ENCODE measurements around the gene RANBP9. TPM values are rescaled to one million over a fixed set of nuclear protein-coding genes. Genes with fewer than 3 reads are reported as not detected.

The RANBP9 gene
- total RNA-seq, 1 experiment from 2014 or later, result 38.2 TPM

DNA sequence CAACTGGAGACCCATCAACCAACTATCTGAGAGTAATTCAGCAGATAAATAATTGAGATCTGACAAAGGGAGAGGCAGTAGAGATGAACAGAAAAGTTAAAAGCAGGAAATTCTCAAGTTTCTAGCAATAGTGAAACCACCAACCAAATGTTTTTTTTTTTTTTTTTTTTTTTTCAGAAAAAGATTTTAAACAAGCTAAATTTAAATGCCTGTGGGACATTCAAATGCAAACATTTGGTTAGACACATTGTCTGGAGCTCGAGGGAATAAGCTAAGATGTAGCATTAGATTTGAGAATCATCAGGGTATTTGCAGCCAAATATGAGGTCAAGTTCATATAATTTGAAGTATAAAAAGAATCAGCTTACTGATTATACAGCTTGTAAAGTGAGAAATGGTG, 16.4 kb downstream of the RANBP9 start:
- Histone ChIP-seq H3K27me3 (replicated peaks; ENCODE audit: control insufficient read depth, insufficient read depth, low read length) (no peaks in the 10 kb centered on the region), H3K36me3 (ENCODE audit: control insufficient read depth, insufficient read depth, low read length) (no peaks in the 10 kb centered on the region), H3K4me3 (ENCODE audit: low read depth, low read length) (no peak overlapping the region), H3K9me3 (no peaks in the 10 kb centered on the region), H3K4me1 (no peaks in the 10 kb centered on the region)
- H3K27ac Mint-ChIP-seq (ENCODE audit: unreplicated experiment), result no peak overlapping the region
- H3K9me3 Mint-ChIP-seq (ENCODE audit: unreplicated experiment), result no peaks in the 10 kb centered on the region
- ChIA-PET POLR2A (interaction anchor here (0.6 kb wide), 1 partner anchor 100 kb away, joined by 5 read pairs; no protein-coding TSS in a partner anchor), CTCF (no interaction called here)
- BruUV-seq (replicated peaks), result no TSS peak
- H3K36me3 Mint-ChIP-seq (ENCODE audit: insufficient read depth, unreplicated experiment), result peaks cover 31% of the 10 kb centered on the region
- intact Hi-C loops (cut with micrococcal nuclease; ENCODE audit: unreplicated experiment), result no loop called here
- no peaks in the 10 kb centered on the region for H3K27me3 Mint-ChIP-seq (ENCODE audit: insufficient read depth, unreplicated experiment)
- H3K4me1 Mint-ChIP-seq (ENCODE audit: low read depth, unreplicated experiment), result peaks cover 9% of the 10 kb centered on the region
- H3K4me3 Mint-ChIP-seq (ENCODE audit: unreplicated experiment), result no peak overlapping the region
- TF ChIP-seq, protein P1, sequence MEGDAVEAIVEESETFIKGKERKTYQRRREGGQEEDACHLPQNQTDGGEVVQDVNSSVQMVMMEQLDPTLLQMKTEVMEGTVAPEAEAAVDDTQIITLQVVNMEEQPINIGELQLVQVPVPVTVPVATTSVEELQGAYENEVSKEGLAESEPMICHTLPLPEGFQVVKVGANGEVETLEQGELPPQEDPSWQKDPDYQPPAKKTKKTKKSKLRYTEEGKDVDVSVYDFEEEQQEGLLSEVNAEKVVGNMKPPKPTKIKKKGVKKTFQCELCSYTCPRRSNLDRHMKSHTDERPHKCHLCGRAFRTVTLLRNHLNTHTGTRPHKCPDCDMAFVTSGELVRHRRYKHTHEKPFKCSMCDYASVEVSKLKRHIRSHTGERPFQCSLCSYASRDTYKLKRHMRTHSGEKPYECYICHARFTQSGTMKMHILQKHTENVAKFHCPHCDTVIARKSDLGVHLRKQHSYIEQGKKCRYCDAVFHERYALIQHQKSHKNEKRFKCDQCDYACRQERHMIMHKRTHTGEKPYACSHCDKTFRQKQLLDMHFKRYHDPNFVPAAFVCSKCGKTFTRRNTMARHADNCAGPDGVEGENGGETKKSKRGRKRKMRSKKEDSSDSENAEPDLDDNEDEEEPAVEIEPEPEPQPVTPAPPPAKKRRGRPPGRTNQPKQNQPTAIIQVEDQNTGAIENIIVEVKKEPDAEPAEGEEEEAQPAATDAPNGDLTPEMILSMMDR (IDR thresholded peaks at IDR 0.05; ENCODE audit: insufficient read depth in 1 of 2, low read depth in 1 of 2, low read length in 1 of 2, severe bottlenecking in 1 of 2, unreplicated experiment in 1 of 2), result no peak
- no peak for DNase-seq

DNA sequence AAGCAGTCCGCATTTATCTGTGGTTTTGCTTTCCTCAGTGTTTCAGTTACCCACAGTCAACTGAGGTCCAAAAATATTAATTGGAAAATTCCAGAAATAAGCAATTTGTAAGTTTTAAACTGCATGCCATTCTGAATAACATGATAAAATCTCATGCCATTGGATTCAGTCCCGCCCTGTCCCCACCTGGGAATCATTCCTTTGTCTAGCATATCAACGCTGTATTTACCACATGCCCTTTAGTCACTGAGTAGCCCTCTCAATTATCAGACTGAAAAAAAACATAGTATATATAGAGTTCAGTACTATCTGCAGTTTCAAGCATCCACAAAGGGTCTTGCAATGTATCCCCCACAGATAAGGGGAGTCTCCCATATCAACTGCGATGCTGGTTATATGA, 17.1 kb downstream of the RANBP9 start:
- TF ChIP-seq, protein P1 (IDR thresholded peaks at IDR 0.05; ENCODE audit: insufficient read depth in 1 of 2, low read depth in 1 of 2, low read length in 1 of 2, severe bottlenecking in 1 of 2, unreplicated experiment in 1 of 2), result no peak
- no peaks in the 10 kb centered on the region for H3K9me3 ChIP-seq
- BruUV-seq (replicated peaks), result no TSS peak
- no peak overlapping the region for H3K4me3 ChIP-seq (ENCODE audit: low read depth, low read length)
- Mint-ChIP-seq H3K4me3 (ENCODE audit: unreplicated experiment) (no peak overlapping the region), H3K27me3 (ENCODE audit: insufficient read depth, unreplicated experiment) (no peaks in the 10 kb centered on the region), H3K36me3 (ENCODE audit: insufficient read depth, unreplicated experiment) (peaks cover 33% of the 10 kb centered on the region), H3K4me1 (ENCODE audit: low read depth, unreplicated experiment) (peaks cover 7% of the 10 kb centered on the region), H3K9me3 (ENCODE audit: unreplicated experiment) (no peaks in the 10 kb centered on the region), H3K27ac (ENCODE audit: unreplicated experiment) (no peak overlapping the region)
- intact Hi-C loops (cut with micrococcal nuclease; ENCODE audit: unreplicated experiment), result no loop called here
- H3K36me3 ChIP-seq (ENCODE audit: control insufficient read depth, insufficient read depth, low read length), result no peaks in the 10 kb centered on the region
- CTCF ChIA-PET, result no interaction called here
- H3K4me1 ChIP-seq, result no peaks in the 10 kb centered on the region
- no peaks in the 10 kb centered on the region for H3K27me3 ChIP-seq (replicated peaks; ENCODE audit: control insufficient read depth, insufficient read depth, low read length)
- no peak for DNase-seq
- POLR2A ChIA-PET, result no interaction called here

DNA sequence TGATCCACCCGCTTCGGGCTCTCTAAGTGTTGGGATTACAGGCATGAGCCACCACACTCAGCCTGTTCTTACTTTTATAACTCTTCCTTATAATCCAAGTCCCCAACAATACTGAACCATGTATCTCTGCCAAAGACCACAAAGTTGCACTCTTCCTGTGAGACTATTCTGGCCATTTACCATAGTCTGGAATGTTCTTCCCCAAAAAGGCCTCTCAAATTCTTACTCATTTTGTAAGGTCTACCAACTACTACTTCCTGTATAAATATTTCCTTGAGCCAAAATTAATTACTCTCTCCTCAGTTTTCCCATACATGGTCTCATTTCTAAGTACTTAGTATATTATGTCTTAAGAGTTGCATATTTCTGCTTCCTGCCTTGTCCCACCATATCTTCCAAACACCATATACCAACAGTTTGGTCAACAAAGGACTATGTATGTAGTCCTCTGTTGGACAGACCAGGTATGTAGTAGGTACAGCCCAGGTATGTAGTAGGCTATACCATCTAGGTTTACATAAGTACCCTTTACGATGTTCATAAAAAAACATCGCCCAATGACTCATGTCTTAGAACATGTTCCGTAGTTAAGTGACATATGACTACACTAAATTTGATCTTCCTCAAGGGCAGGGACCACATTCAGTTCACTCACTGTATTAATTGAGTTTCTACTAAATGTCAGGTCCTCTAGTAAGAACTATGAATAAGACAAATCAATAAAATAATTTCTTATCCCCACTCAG, 22.0 kb downstream of the RANBP9 start:
- POLR2A ChIA-PET, result no interaction called here
- Mint-ChIP-seq H3K27ac (ENCODE audit: unreplicated experiment) (no peak overlapping the region), H3K9me3 (ENCODE audit: unreplicated experiment) (no peaks in the 10 kb centered on the region), H3K27me3 (ENCODE audit: insufficient read depth, unreplicated experiment) (no peaks in the 10 kb centered on the region), H3K4me3 (ENCODE audit: unreplicated experiment) (no peak overlapping the region), H3K4me1 (ENCODE audit: low read depth, unreplicated experiment) (peaks cover 7% of the 10 kb centered on the region), H3K36me3 (ENCODE audit: insufficient read depth, unreplicated experiment) (peaks cover 26% of the 10 kb centered on the region)
- intact Hi-C loops (cut with micrococcal nuclease; ENCODE audit: unreplicated experiment), result no loop called here
- Histone ChIP-seq H3K4me3 (ENCODE audit: low read depth, low read length) (no peak overlapping the region), H3K9me3 (no peaks in the 10 kb centered on the region), H3K27me3 (replicated peaks; ENCODE audit: control insufficient read depth, insufficient read depth, low read length) (no peaks in the 10 kb centered on the region), H3K36me3 (ENCODE audit: control insufficient read depth, insufficient read depth, low read length) (no peaks in the 10 kb centered on the region), H3K4me1 (no peaks in the 10 kb centered on the region)
- no peak for DNase-seq
- TF ChIP-seq, protein P1 (IDR thresholded peaks at IDR 0.05; ENCODE audit: insufficient read depth in 1 of 2, low read depth in 1 of 2, low read length in 1 of 2, severe bottlenecking in 1 of 2, unreplicated experiment in 1 of 2), result no peak
- no TSS peak for BruUV-seq (replicated peaks)
- CTCF ChIA-PET, result no interaction called here
